Kasumi-1 (cell line): ENCODE data around the gene TCF4.

Experiments used
- DNase-seq, 2 experiments: peaks; one replicate each; lab custom pipeline; 2025; lab: John Stamatoyannopoulos, UW

The TCF4 gene

GRCh38 chr18:55585920-55586561 is 2.0 kb downstream of the TCF4 start:
- no peak for DNase-seq

GRCh38 chr18:55585065-55585919 is 2.7 kb downstream of the TCF4 start:
- no peak for DNase-seq

- no peak for DNase-seq
Measured at GRCh38 chr18:55584201-55584600, 3.8 kb downstream of the TCF4 start.

GRCh38 chr18:55582325-55582724 is 5.7 kb downstream of the TCF4 start:
- no peak for DNase-seq

- DNase-seq = no peak
Measured at GRCh38 chr18:55579501-55580270, 8.3 kb downstream of the TCF4 start.

- peak in 1 of 2 experiments; percentile 14 for DNase-seq
Measured at GRCh38 chr18:55577812-55578539, 10.0 kb downstream of the TCF4 start.

GRCh38 chr18:55576001-55576400 is 12.0 kb downstream of the TCF4 start:
- DNase-seq = peak in 1 of 2 experiments; percentile 21

GRCh38 chr18:55575066-55575465 is 12.9 kb downstream of the TCF4 start:
- DNase-seq = no peak

- DNase-seq = no peak
Measured at GRCh38 chr18:55573386-55573785, 14.6 kb downstream of the TCF4 start.

- no peak for DNase-seq
Measured at GRCh38 chr18:55570966-55571365, 17.0 kb downstream of the TCF4 start.

GRCh38 chr18:55566456-55566935 is 21.5 kb downstream of the TCF4 start:
- no peak for DNase-seq

GRCh38 chr18:55559739-55560138 is 28.3 kb downstream of the TCF4 start:
- DNase-seq = no peak

GRCh38 chr18:55557211-55557610 is 30.8 kb downstream of the TCF4 start:
- no peak for DNase-seq

- DNase-seq = no peak
Measured at GRCh38 chr18:55555395-55556027, 32.5 kb downstream of the TCF4 start.

- DNase-seq = no peak
Measured at GRCh38 chr18:55552526-55553189, 35.3 kb downstream of the TCF4 start.

GRCh38 chr18:55551227-55551626 is 36.8 kb downstream of the TCF4 start:
- no peak for DNase-seq

GRCh38 chr18:55550471-55550870 is 37.5 kb downstream of the TCF4 start:
- no peak for DNase-seq

- no peak for DNase-seq
Measured at GRCh38 chr18:55549474-55550104, 38.4 kb downstream of the TCF4 start.

- no peak for DNase-seq
Measured at GRCh38 chr18:55547705-55548056, 40.3 kb downstream of the TCF4 start.
